Tongue (tissue), 2 donors: ENCODE results near the gene PLA2G4E. TPM values are rescaled to one million over a fixed set of nuclear protein-coding genes. Genes with fewer than 3 reads are reported as not detected.

Experiments used
- DNase-seq: peaks from one replicate; pipeline ENCODE4 v3.0.0-alpha.2; 2015
- total RNA-seq: library from RNA; depleted of rRNA; stranded (reverse); fragments of >200 nt; gene quantifications from one replicate; pipeline ENCODE4 v1.2.3, GENCODE V29; 2014

Gene PLA2G4E
- total RNA-seq, 1 donor from 2014 or later: 1.9 TPM

GRCh38 chr15:41954036-41954435, 66.8 kb downstream of the PLA2G4E start:
- DNase-seq: no peak

GRCh38 chr15:41952013-41952563, 68.8 kb downstream of the PLA2G4E start:
- no peak for DNase-seq

- no peak for DNase-seq
Measured at GRCh38 chr15:41951571-41951970, 69.3 kb downstream of the PLA2G4E start.

GRCh38 chr15:41950489-41950888, 70.4 kb downstream of the PLA2G4E start:
- no peak for DNase-seq

GRCh38 chr15:41950127-41950483, 70.7 kb downstream of the PLA2G4E start:
- DNase-seq: no peak

GRCh38 chr15:41949401-41950126, 71.3 kb downstream of the PLA2G4E start:
- DNase-seq: no peak

GRCh38 chr15:41948490-41948889, 72.4 kb downstream of the PLA2G4E start:
- no peak for DNase-seq

GRCh38 chr15:41946970-41947369, 73.9 kb downstream of the PLA2G4E start:
- no peak for DNase-seq

GRCh38 chr15:41945731-41946130, 75.1 kb downstream of the PLA2G4E start:
- no peak for DNase-seq

GRCh38 chr15:41945221-41945620, 75.6 kb downstream of the PLA2G4E start:
- no peak for DNase-seq

- peak; percentile 76 for DNase-seq
Measured at GRCh38 chr15:41944313-41944940, 76.4 kb downstream of the PLA2G4E start.

GRCh38 chr15:41943543-41944312, 77.1 kb downstream of the PLA2G4E start:
- DNase-seq: no peak

GRCh38 chr15:41942886-41943285, 78.0 kb downstream of the PLA2G4E start:
- DNase-seq: no peak

- DNase-seq: no peak
Measured at GRCh38 chr15:41941644-41942415, 79.0 kb downstream of the PLA2G4E start.

GRCh38 chr15:41940441-41940857, 80.4 kb downstream of the PLA2G4E start:
- DNase-seq: peak; percentile 88

- no peak for DNase-seq
Measured at GRCh38 chr15:41939986-41940385, 80.9 kb downstream of the PLA2G4E start.

- DNase-seq: no peak
Measured at GRCh38 chr15:41937568-41937923, 83.3 kb downstream of the PLA2G4E start.

GRCh38 chr15:41936649-41937567, 83.9 kb downstream of the PLA2G4E start:
- no peak for DNase-seq

GRCh38 chr15:41936155-41936554, 84.7 kb downstream of the PLA2G4E start:
- no peak for DNase-seq

GRCh38 chr15:41935566-41936020, 85.2 kb downstream of the PLA2G4E start:
- no peak for DNase-seq

GRCh38 chr15:41934843-41935242, 86.0 kb downstream of the PLA2G4E start:
- no peak for DNase-seq
